Measurements from ENCODE around the gene FA2H. TPM values are rescaled to one million over a fixed set of nuclear protein-coding genes. Genes with fewer than 3 reads are reported as not detected.

Gene FA2H
- polyA plus RNA-seq, 3 donors = not detected

- Histone ChIP-seq H3K27me3 (ENCODE audit: control insufficient read depth in 2 of 2, insufficient read depth in 2 of 2, low read length in 2 of 2) (no peaks in the 10 kb centered on the region), H3K4me1 (ENCODE audit: control insufficient read depth in 1 of 2, insufficient read depth in 2 of 2, low read length in 2 of 2) (no peaks in the 10 kb centered on the region), H3K36me3 (replicated peaks in 1 of 2; ENCODE audit: control insufficient read depth in 1 of 2, insufficient read depth in 2 of 2, low read length in 2 of 2) (no peaks in the 10 kb centered on the region), H3K4me3 (replicated peaks in 1 of 3; ENCODE audit: low read depth in 2 of 3, low read length in 3 of 3) (no peak overlapping the region), H3K79me2 (ENCODE audit: insufficient read depth, low read length) (no peaks in the 10 kb centered on the region), H3K27ac (ENCODE audit: low read depth in 1 of 2, low read length in 2 of 2) (no peak overlapping the region), H4K20me1 (ENCODE audit: insufficient read depth, low read length) (no peaks in the 10 kb centered on the region), H3K4me2 (replicated peaks; ENCODE audit: extremely low read depth, low read length, poor library complexity, severe bottlenecking) (no peak overlapping the region), H2AFZ (ENCODE audit: insufficient read depth, low read depth, low read length, poor library complexity, severe bottlenecking) (peak overlapping the region; percentile 41), H3K9ac (ENCODE audit: insufficient read depth, low read length, poor library complexity, severe bottlenecking) (no peak overlapping the region), H3K9me3 (replicated peaks in 1 of 2; ENCODE audit: control insufficient read depth in 1 of 2, insufficient read depth in 1 of 2, low read length in 2 of 2) (peaks cover under 1 to 2% of the 10 kb centered on the region in 2 donors)
- peak overlapping the region in 1 of 2 donors; percentile 31 for H3K4me3 Mint-ChIP-seq
- peaks cover 2 to 5% (median 4%) of the 10 kb centered on the region in 3 donors for H3K27me3 Mint-ChIP-seq (ENCODE audit: low read depth in 3 of 3)
- intact Hi-C loops (cut with micrococcal nuclease) = no loop called here
- 63% methylated on average over 9 of the region's 11 CpGs for WGBS (ENCODE audit: insufficient coverage)
- H3K36me3 Mint-ChIP-seq = no peaks in the 10 kb centered on the region
- peak overlapping the region in 1 of 7 donors; percentile 6 for H3K27ac Mint-ChIP-seq
- TF ChIP-seq, protein P1, sequence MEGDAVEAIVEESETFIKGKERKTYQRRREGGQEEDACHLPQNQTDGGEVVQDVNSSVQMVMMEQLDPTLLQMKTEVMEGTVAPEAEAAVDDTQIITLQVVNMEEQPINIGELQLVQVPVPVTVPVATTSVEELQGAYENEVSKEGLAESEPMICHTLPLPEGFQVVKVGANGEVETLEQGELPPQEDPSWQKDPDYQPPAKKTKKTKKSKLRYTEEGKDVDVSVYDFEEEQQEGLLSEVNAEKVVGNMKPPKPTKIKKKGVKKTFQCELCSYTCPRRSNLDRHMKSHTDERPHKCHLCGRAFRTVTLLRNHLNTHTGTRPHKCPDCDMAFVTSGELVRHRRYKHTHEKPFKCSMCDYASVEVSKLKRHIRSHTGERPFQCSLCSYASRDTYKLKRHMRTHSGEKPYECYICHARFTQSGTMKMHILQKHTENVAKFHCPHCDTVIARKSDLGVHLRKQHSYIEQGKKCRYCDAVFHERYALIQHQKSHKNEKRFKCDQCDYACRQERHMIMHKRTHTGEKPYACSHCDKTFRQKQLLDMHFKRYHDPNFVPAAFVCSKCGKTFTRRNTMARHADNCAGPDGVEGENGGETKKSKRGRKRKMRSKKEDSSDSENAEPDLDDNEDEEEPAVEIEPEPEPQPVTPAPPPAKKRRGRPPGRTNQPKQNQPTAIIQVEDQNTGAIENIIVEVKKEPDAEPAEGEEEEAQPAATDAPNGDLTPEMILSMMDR (IDR thresholded peaks at IDR 0.05) = no peak
- no peak for DNase-seq
- peaks cover 14% of the 10 kb centered on the region for H3K4me1 Mint-ChIP-seq
- peaks cover 1 to 5% (median 3%) of the 10 kb centered on the region in 7 donors for H3K9me3 Mint-ChIP-seq
Observed at GRCh38 chr16:74721716-74722115, 52.9 kb downstream of the FA2H start.

DNA sequence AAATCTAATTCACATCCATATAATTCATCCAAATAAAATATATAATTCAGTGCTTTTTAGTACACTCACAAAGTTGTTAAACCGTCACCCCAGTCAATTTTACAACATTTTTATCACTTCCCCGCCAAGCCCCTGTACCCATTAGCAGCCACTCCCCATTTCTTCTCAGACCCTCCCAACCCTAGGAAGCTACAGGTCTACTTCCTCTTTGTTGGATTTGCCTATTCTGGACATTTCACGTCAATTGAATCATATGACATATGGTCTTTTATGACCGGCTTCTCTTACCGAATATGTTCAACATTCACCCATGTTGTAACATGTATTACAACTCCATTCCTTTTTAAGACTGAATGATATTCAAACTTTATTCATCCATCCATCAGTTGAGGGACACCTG lies 54.0 kb downstream of the FA2H start:
- Mint-ChIP-seq H3K4me3 (no peak overlapping the region), H3K36me3 (no peaks in the 10 kb centered on the region), H3K27ac (no peak overlapping the region), H3K4me1 (peaks cover 14% of the 10 kb centered on the region), H3K27me3 (ENCODE audit: low read depth in 3 of 3) (peaks cover 3 to 4% (median 4%) of the 10 kb centered on the region in 3 donors), H3K9me3 (peaks cover 0 to 2% (median 0%) of the 10 kb centered on the region in 7 donors)
- H2AFZ ChIP-seq (ENCODE audit: insufficient read depth, low read depth, low read length, poor library complexity, severe bottlenecking) = no peak overlapping the region
- H3K79me2 ChIP-seq (ENCODE audit: insufficient read depth, low read length) = no peaks in the 10 kb centered on the region
- no peak overlapping the region for H3K27ac ChIP-seq (ENCODE audit: low read depth in 1 of 2, low read length in 2 of 2)
- H3K27me3 ChIP-seq (ENCODE audit: control insufficient read depth in 2 of 2, insufficient read depth in 2 of 2, low read length in 2 of 2) = no peaks in the 10 kb centered on the region
- TF ChIP-seq, protein P1 (IDR thresholded peaks at IDR 0.05) = no peak
- intact Hi-C loops (cut with micrococcal nuclease) = no loop called here
- no peak overlapping the region for H3K4me2 ChIP-seq (replicated peaks; ENCODE audit: extremely low read depth, low read length, poor library complexity, severe bottlenecking)
- H3K9me3 ChIP-seq (replicated peaks in 1 of 2; ENCODE audit: control insufficient read depth in 1 of 2, insufficient read depth in 1 of 2, low read length in 2 of 2) = no peaks in the 10 kb centered on the region
- no peak overlapping the region for H3K9ac ChIP-seq (ENCODE audit: insufficient read depth, low read length, poor library complexity, severe bottlenecking)
- no peaks in the 10 kb centered on the region for H3K4me1 ChIP-seq (ENCODE audit: control insufficient read depth in 1 of 2, insufficient read depth in 2 of 2, low read length in 2 of 2)
- H3K4me3 ChIP-seq (replicated peaks in 1 of 3; ENCODE audit: low read depth in 2 of 3, low read length in 3 of 3) = no peak overlapping the region
- DNase-seq = no peak
- H4K20me1 ChIP-seq (ENCODE audit: insufficient read depth, low read length) = no peaks in the 10 kb centered on the region
- 72% methylated on average over 2 of the region's 5 CpGs for WGBS (ENCODE audit: insufficient coverage)
- H3K36me3 ChIP-seq (replicated peaks in 1 of 2; ENCODE audit: control insufficient read depth in 1 of 2, insufficient read depth in 2 of 2, low read length in 2 of 2) = no peaks in the 10 kb centered on the region
